Stimulated activated CD4-positive, alpha-beta T cell treated with anti-CD3 and anti-CD28 coated beads, Interleukin-2, amount 100 ng/mL, for 48 hours (primary cell): Measurements from ENCODE around the gene PCK1.
A peak's percentile ranks its signal among the peaks of the same experiment; 100 is the strongest.

Experiments used
- DNase-seq, 2 donors: peaks; one replicate each; pipeline ENCODE4 v3.0.0-alpha.2; 2020

PCK1 gene

GRCh38 chr20:57589728-57590484, 29.0 kb downstream of the PCK1 start:
- no peak for DNase-seq

GRCh38 chr20:57590485-57591288, 29.8 kb downstream of the PCK1 start:
- DNase-seq: no peak

GRCh38 chr20:57591289-57592229, 30.6 kb downstream of the PCK1 start:
- no peak for DNase-seq

GRCh38 chr20:57592263-57593092, 31.6 kb downstream of the PCK1 start:
- no peak for DNase-seq

- no peak for DNase-seq
Observed at GRCh38 chr20:57593134-57593886, 32.4 kb downstream of the PCK1 start.

- peak; percentile 60 to 64 for DNase-seq
Observed at GRCh38 chr20:57594092-57594951, 33.4 kb downstream of the PCK1 start.

- no peak for DNase-seq
Observed at GRCh38 chr20:57595041-57596030, 34.4 kb downstream of the PCK1 start.

GRCh38 chr20:57596358-57596757, 35.4 kb downstream of the PCK1 start:
- DNase-seq: no peak

GRCh38 chr20:57596998-57597939, 36.4 kb downstream of the PCK1 start:
- peak; percentile 71 to 75 for DNase-seq

GRCh38 chr20:57598060-57598459, 37.1 kb downstream of the PCK1 start:
- DNase-seq: no peak

GRCh38 chr20:57598491-57598890, 37.6 kb downstream of the PCK1 start:
- no peak for DNase-seq

- no peak for DNase-seq
Observed at GRCh38 chr20:57600320-57601210, 39.7 kb downstream of the PCK1 start.

- no peak for DNase-seq
Observed at GRCh38 chr20:57601211-57601570, 40.3 kb downstream of the PCK1 start.

GRCh38 chr20:57601737-57602136, 40.8 kb downstream of the PCK1 start:
- DNase-seq: no peak

- no peak for DNase-seq
Observed at GRCh38 chr20:57603120-57603519, 42.2 kb downstream of the PCK1 start.

- DNase-seq: no peak
Observed at GRCh38 chr20:57605045-57605444, 44.1 kb downstream of the PCK1 start.

GRCh38 chr20:57605878-57606277, 45.0 kb downstream of the PCK1 start:
- no peak for DNase-seq
